Stimulated activated naive CD8-positive, alpha-beta T cell treated with anti-CD3 and anti-CD28 coated beads, Interleukin-15, amount 100 ng/mL, for 72 hours (primary cell): ENCODE data around the gene ESPN.
"Not testable (repeated sequence)": the region's sequence is repeated elsewhere in the genome, so short reads cannot be mapped to it uniquely, and the experiment has no call there.

Experiments used
- ATAC-seq: fragments of 150-1000 bp; cut with Tn5 transposase; 2 replicates; pipeline ENCODE4 v1.10.0; 2021; ENCODE audit warnings: mild to moderate bottlenecking, moderate library complexity
- DNase-seq, 2 donors: peaks; one replicate each; pipeline ENCODE4 v3.0.0; 2021 to 2022
- H3K27ac Mint-ChIP-seq, 2 donors: one replicate each; pipeline ENCODE4 v1.8.0; 2022; ENCODE audit warnings: mild to moderate bottlenecking in 2 of 2, mixed read lengths in 2 of 2, moderate library complexity in 2 of 2
- H3K27me3 Mint-ChIP-seq: one replicate; pipeline ENCODE4 v1.8.0; 2022; ENCODE audit warnings: mixed read lengths
- H3K4me1 Mint-ChIP-seq: one replicate; pipeline ENCODE4 v1.8.0; 2022; ENCODE audit warnings: mild to moderate bottlenecking, mixed read lengths
- H3K4me3 Mint-ChIP-seq, 2 donors: one replicate each; pipeline ENCODE4 v1.8.0; 2022; ENCODE audit warnings: mild to moderate bottlenecking in 2 of 2, mixed read lengths in 2 of 2, moderate library complexity in 1 of 2
- H3K9me3 Mint-ChIP-seq, 2 donors: one replicate each; pipeline ENCODE4 v1.8.0; 2022; ENCODE audit warnings: mixed read lengths in 2 of 2

Gene ESPN

DNA sequence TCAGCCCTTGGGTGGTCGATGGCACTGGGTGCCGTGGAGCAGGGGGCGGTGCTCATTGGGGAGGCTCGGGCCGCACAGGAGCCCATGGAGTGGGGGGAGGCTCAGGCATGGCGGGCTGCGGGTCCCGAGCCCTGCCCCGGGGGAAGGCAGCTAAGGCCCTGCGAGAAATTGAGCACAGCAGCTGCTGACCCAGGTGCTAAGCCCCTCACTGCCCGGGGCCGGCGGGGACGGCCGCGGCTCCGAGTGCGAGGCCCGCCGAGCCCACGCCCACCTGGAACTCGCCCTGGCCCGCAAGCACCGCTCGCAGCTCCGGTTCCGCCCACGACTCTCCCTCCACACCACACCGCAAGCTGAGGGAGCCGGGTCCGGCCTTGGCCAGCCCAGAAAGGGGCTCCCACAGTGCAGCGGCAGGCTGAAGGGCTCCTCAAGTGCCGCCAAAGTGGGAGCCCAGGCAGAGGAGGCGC is 28.8 kb upstream of the ESPN start:
- H3K4me1 Mint-ChIP-seq = peaks cover 36% of the 10 kb centered on the region
- H3K27me3 Mint-ChIP-seq, ATAC-seq, DNase-seq, H3K9me3 Mint-ChIP-seq, H3K4me3 Mint-ChIP-seq, H3K27ac Mint-ChIP-seq: not testable (repeated sequence)

- Mint-ChIP-seq H3K27ac (no peak overlapping the region), H3K4me3 (no peak overlapping the region)
These were observed 27.6 kb upstream of the ESPN start for GRCh38 chr1:6396998-6397397.

DNA sequence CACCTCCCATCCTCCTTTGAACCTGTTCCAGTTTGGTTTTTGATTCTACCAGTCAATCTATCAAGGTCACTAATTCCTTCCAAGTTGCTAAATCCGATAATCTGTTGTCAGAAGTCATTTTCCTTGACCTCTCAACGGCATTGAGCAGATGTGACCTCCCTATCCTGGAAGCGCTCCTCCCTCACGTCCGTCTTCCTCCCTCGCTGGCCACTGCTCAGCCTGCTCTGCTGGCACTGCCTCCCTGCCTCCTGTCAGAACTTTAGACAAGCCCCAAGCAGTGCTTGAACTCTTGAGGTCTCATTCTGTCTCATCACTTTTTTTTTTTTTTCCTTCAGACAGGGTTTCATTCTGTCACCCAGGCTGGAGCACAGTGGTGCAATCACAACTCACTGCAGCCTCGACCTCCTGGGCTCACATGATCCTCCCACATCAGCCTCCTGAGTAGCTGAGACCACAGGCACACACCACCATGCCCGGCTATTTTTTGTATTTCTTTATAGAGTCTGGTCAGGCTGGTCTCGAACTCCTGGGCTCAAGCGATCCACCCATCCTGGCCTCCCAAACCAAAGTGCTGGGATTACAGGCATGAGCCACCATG is 26.6 kb upstream of the ESPN start:
- Mint-ChIP-seq H3K4me3 (no peak overlapping the region), H3K9me3 (no peaks in the 10 kb centered on the region), H3K27ac (no peak overlapping the region), H3K4me1 (peaks cover 25% of the 10 kb centered on the region), H3K27me3 (no peaks in the 10 kb centered on the region)
- DNase-seq (no peak), ATAC-seq (no peak)

More at GRCh38 chr1:6396998-6397397, 27.6 kb upstream of the ESPN start:
- no peak for DNase-seq
- H3K4me1 Mint-ChIP-seq = peaks cover 31% of the 10 kb centered on the region
- H3K27me3 Mint-ChIP-seq = no peaks in the 10 kb centered on the region
- ATAC-seq = no peak
- H3K9me3 Mint-ChIP-seq = no peaks in the 10 kb centered on the region

GRCh38 chr1:6399294-6399693 is 25.3 kb upstream of the ESPN start:
- Mint-ChIP-seq H3K27ac (no peak overlapping the region), H3K4me3 (no peak overlapping the region), H3K4me1 (peaks cover 19% of the 10 kb centered on the region), H3K27me3 (no peaks in the 10 kb centered on the region), H3K9me3 (no peaks in the 10 kb centered on the region)
- DNase-seq = no peak
- ATAC-seq = no peak

- no peak overlapping the region for H3K4me3 Mint-ChIP-seq
- ATAC-seq = no peak
- peaks cover 10% of the 10 kb centered on the region for H3K27me3 Mint-ChIP-seq
These were observed 22.9 kb upstream of the ESPN start for GRCh38 chr1:6401673-6402072.

DNA sequence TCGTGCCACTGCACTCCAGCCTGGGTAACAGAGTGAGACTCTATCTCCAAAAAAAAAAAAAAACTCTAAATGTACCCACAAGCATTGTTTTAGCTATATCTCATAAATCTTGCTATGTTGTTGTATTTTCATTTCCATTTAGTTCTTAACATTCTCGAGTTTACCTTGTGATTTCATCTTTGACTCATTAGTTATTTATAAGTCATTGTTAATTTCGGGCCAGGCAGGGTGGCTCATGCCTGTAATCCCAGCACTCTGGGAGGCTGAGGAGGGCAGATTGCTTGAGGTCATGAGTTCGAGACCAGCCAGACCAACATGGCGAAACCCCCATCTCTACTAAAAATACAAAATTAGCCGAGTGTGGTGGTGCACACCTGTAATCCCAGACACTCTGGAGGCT is 16.6 kb upstream of the ESPN start:
- DNase-seq = no peak
- Mint-ChIP-seq H3K27ac (no peak overlapping the region), H3K4me3 (no peak overlapping the region), H3K9me3 (no peaks in the 10 kb centered on the region), H3K27me3 (peaks cover 40% of the 10 kb centered on the region), H3K4me1 (peaks cover 4% of the 10 kb centered on the region)
- ATAC-seq = no peak

More at GRCh38 chr1:6401673-6402072, 22.9 kb upstream of the ESPN start:
- Mint-ChIP-seq H3K27ac (no peak overlapping the region), H3K4me1 (peaks cover 9% of the 10 kb centered on the region), H3K9me3 (no peaks in the 10 kb centered on the region)
- no peak for DNase-seq

GRCh38 chr1:6409053-6409452 is 15.5 kb upstream of the ESPN start:
- no peak for DNase-seq
- peaks cover 50% of the 10 kb centered on the region for H3K27me3 Mint-ChIP-seq
- ATAC-seq = no peak
- H3K4me3 Mint-ChIP-seq = no peak overlapping the region
- H3K27ac Mint-ChIP-seq = no peak overlapping the region
- peaks cover 6% of the 10 kb centered on the region for H3K4me1 Mint-ChIP-seq
- no peaks in the 10 kb centered on the region for H3K9me3 Mint-ChIP-seq

- peaks cover 54% of the 10 kb centered on the region for H3K27me3 Mint-ChIP-seq
- H3K4me3 Mint-ChIP-seq = no peak overlapping the region
- ATAC-seq = no peak
- no peak for DNase-seq
- H3K9me3 Mint-ChIP-seq = no peaks in the 10 kb centered on the region
- peaks cover 11% of the 10 kb centered on the region for H3K4me1 Mint-ChIP-seq
- no peak overlapping the region for H3K27ac Mint-ChIP-seq
These were observed 14.8 kb upstream of the ESPN start for GRCh38 chr1:6409733-6410132.

GRCh38 chr1:6410248-6410893 is 14.2 kb upstream of the ESPN start:
- peaks cover 54% of the 10 kb centered on the region for H3K27me3 Mint-ChIP-seq
- no peak for ATAC-seq
- DNase-seq = no peak
- H3K9me3 Mint-ChIP-seq = no peaks in the 10 kb centered on the region
- peaks cover 14% of the 10 kb centered on the region for H3K4me1 Mint-ChIP-seq
- no peak overlapping the region for H3K4me3 Mint-ChIP-seq
- no peak overlapping the region for H3K27ac Mint-ChIP-seq

DNA sequence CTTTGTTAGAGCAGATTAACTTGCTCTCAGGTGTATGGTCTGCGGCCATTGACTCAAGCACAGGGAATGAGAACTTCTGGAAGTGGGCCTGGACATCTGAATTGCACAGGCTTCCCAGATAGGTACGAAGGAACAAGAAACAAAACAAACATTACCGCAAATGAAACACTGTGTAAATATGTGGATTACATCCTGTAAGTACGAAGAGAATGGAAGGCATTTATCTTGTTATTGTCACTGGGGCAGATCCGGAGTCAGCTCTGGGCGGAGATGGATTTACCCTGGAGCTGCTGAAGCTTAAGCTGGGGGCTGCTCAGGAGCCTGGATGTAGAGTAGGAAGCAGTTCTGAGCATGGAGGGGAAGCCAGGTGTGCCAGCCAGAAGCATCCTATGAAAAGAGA is 11.7 kb upstream of the ESPN start:
- Mint-ChIP-seq H3K9me3 (no peaks in the 10 kb centered on the region), H3K27me3 (peaks cover 71% of the 10 kb centered on the region), H3K27ac (no peak overlapping the region), H3K4me3 (no peak overlapping the region), H3K4me1 (peaks cover 22% of the 10 kb centered on the region)
- no peak for ATAC-seq
- DNase-seq = no peak

- Mint-ChIP-seq H3K27me3 (peaks cover 87% of the 10 kb centered on the region), H3K4me1 (peaks cover 22% of the 10 kb centered on the region), H3K4me3 (peak overlapping the region; percentile 58 to 62), H3K9me3 (no peaks in the 10 kb centered on the region), H3K27ac (peak overlapping the region; percentile 80 to 88)
- peak; percentile 95 for ATAC-seq
- DNase-seq = peak; percentile 58 to 70
These were observed 10.1 kb upstream of the ESPN start for GRCh38 chr1:6414443-6414844.

DNA sequence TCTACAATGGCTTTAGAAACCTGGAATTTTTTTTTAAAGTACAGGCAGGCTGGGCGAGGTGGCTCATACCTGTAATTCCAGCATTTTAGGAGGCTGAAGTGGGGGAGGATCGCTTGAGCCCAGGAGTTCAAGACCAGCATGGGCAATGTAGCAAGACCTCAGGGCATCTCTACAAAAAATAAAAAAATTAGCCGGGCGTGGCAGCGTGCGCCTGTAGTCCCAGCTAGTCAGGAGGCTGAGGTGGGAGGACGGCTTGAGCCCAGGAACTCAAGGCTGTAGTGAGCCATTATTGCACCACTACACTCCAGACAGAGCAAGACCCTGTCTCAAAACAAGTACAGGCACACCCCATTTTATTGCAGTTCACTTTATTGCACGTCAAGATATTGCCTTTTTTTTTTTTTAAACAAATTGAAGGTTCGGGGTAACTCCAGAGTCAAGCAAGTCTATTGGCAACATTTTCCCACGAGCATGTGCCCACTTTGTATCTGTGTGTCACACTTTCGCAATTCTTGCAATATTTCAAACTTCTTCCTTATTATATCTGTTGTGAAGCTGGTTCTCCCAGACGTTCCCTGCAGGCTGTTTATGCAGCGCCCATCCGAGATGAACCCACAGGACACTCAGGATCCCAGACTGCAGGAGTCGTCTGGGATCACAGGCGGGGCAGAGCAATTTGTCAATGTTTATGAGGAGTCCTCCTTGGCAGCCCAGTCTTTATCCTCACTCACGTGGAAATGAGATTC is 9.5 kb upstream of the ESPN start:
- DNase-seq (no peak), ATAC-seq (no peak)
- Mint-ChIP-seq H3K4me3 (peak overlapping the region; percentile 58 to 62), H3K4me1 (peaks cover 26% of the 10 kb centered on the region), H3K27ac (peak overlapping the region; percentile 80 to 88), H3K27me3 (peaks cover 91% of the 10 kb centered on the region), H3K9me3 (no peaks in the 10 kb centered on the region)

GRCh38 chr1:6416295-6416656 is 8.3 kb upstream of the ESPN start:
- peaks cover 91% of the 10 kb centered on the region for H3K27me3 Mint-ChIP-seq
- ATAC-seq (no peak), DNase-seq (no peak)
- no peak overlapping the region for H3K27ac Mint-ChIP-seq
- no peaks in the 10 kb centered on the region for H3K9me3 Mint-ChIP-seq
- no peak overlapping the region for H3K4me3 Mint-ChIP-seq
- H3K4me1 Mint-ChIP-seq = peaks cover 30% of the 10 kb centered on the region

DNA sequence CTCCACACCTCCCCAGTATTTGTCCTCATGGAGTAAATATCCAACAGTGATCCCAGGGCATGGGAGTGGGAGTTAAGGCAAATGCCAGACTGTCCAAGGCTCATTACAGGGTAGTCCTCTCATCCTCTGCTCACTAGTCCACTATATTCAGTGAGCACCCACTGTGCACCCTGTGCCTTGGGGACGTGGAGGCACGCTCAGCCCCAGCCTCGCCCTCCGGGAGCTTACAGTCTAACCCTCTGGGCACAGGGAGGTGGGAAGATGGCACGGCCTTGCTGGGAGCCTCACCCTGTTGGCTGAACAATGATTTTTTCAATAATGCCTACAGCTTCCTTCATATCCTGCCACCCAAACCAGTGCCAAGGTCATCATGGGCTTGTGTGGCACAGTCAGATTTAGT is 7.7 kb upstream of the ESPN start:
- Mint-ChIP-seq H3K27me3 (peaks cover 95% of the 10 kb centered on the region), H3K9me3 (no peaks in the 10 kb centered on the region), H3K27ac (no peak overlapping the region), H3K4me1 (peaks cover 30% of the 10 kb centered on the region), H3K4me3 (no peak overlapping the region)
- DNase-seq = no peak
- no peak for ATAC-seq

DNA sequence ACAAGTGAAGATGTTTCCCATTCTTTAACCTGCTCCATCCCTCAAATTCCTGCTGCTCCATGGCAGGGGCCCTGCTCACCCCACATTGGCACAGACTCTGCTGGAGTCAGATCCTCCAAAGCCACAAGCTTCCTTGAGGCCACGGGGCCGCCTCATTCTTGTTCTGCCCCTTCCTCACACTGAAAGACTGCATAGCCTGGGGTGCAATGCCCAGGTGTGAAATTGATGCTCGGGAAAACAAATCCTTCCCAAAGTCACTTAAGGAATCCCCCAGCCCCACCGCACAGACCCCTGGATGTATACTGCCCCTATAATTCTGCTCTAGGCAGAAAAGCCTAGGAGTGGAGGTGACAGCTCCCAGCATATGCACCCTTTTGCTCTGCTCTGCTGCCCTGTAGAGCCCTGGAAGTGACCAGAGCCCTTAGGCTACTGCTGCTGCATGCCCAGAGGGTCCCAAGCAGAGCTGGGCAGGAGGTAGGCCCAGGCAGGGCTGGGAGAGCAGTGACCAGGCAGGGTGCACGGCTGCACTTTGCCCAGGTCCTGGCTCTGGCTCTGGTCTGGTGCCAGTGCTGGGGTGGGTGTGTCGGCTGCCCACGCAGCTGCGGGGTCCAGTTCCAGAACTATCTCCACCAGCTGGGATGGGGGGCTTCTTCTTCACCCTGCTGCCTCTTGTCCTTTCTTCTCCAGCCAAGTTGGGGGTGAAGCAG is 6.5 kb upstream of the ESPN start:
- H3K4me3 Mint-ChIP-seq = no peak overlapping the region
- H3K27ac Mint-ChIP-seq = no peak overlapping the region
- DNase-seq (no peak), ATAC-seq (no peak)
- H3K27me3 Mint-ChIP-seq = peaks cover 100% of the 10 kb centered on the region
- no peaks in the 10 kb centered on the region for H3K9me3 Mint-ChIP-seq
- H3K4me1 Mint-ChIP-seq = peaks cover 35% of the 10 kb centered on the region
